Tibial nerve (tissue), 4 donors: Measurements from ENCODE around the gene VMAC. TPM values are rescaled to one million over a fixed set of nuclear protein-coding genes. Genes with fewer than 3 reads are reported as not detected.
"Not testable (repeated sequence)": the region's sequence is repeated elsewhere in the genome, so short reads cannot be mapped to it uniquely, and the experiment has no call there.

Source experiments
- DNase-seq, 2 donors: peaks; one replicate each; pipeline ENCODE4 v3.0.0-alpha.2; 2019; ENCODE audit warnings: low spot score in 2 of 2
- H3K27ac ChIP-seq, 4 donors: fragments of 200-600 bp; sonication (generic) in 3 of 4; one replicate each; pipeline ENCODE4 v1.5.1; 2017 to 2019; ENCODE audit warnings: mild to moderate bottlenecking in 1 of 4
- H3K27me3 ChIP-seq, 2 donors: fragments of 200-600 bp; sonication (generic) in 1 of 2; one replicate each; pipeline versions ENCODE4 v1.5.1 to v1.6.0; 2017 to 2019
- H3K36me3 ChIP-seq, 3 donors: fragments of 200-600 bp; sonication (generic); one replicate each; pipeline ENCODE4 v1.5.1; 2018 to 2019
- H3K4me1 ChIP-seq, 4 donors: fragments of 200-600 bp; sonication (generic) in 3 of 4; one replicate each; pipeline ENCODE4 v1.5.1; 2017 to 2019
- H3K4me3 ChIP-seq, 4 donors: fragments of 200-600 bp; sonication (generic) in 3 of 4; one replicate each; pipeline ENCODE4 v1.5.1; 2017 to 2019; ENCODE audit warnings: mild to moderate bottlenecking in 1 of 4, moderate library complexity in 1 of 4
- H3K9me3 ChIP-seq, 4 donors: fragments of 200-600 bp; sonication (generic) in 3 of 4; one replicate each; pipeline ENCODE4 v1.5.1; 2017 to 2019
- EP300 ChIP-seq, 2 donors: sonication (generic); formaldehyde crosslinking; IDR thresholded peaks; one replicate each; pipeline ENCODE4 v1.6.1; 2017; ENCODE audit warnings: antibody characterized with exemption in 2 of 2, mild to moderate bottlenecking in 1 of 2
- POLR2A ChIP-seq, 2 donors: fragments of 450-650 bp; IDR thresholded peaks; one replicate each; pipeline ENCODE4 v1.6.1; 2017; ENCODE audit warnings: antibody characterized with exemption in 2 of 2, mild to moderate bottlenecking in 2 of 2, moderate library complexity in 2 of 2
- WGBS, 2 donors: methylation state at CpG; one replicate each; pipeline ENCODE4 v1.1.5; 2018; 5-methylcytosine and 5-hydroxymethylcytosine counted together
- total RNA-seq, 4 donors: library from RNA; depleted of rRNA; stranded (reverse); fragments of >200 nt; gene quantifications; one replicate each; pipeline ENCODE4 v1.1.0, GENCODE V29; 2016
- TF ChIP-seq, protein P1 (sequence below), 5 experiments: fragments of 200-600 bp in 3 of 5; fragments of 450-650 bp in 2 of 5; sonication (generic) in 3 of 5; IDR thresholded peaks; one replicate each; pipeline ENCODE4 v1.5.1; 2016 to 2019; ENCODE audit warnings: antibody characterized with exemption in 5 of 5, mild to moderate bottlenecking in 3 of 5, moderate library complexity in 2 of 5

The VMAC gene
- total RNA-seq, 4 donors from 2014 or later: 8.3 to 16.7 (median 13.9) TPM

DNA sequence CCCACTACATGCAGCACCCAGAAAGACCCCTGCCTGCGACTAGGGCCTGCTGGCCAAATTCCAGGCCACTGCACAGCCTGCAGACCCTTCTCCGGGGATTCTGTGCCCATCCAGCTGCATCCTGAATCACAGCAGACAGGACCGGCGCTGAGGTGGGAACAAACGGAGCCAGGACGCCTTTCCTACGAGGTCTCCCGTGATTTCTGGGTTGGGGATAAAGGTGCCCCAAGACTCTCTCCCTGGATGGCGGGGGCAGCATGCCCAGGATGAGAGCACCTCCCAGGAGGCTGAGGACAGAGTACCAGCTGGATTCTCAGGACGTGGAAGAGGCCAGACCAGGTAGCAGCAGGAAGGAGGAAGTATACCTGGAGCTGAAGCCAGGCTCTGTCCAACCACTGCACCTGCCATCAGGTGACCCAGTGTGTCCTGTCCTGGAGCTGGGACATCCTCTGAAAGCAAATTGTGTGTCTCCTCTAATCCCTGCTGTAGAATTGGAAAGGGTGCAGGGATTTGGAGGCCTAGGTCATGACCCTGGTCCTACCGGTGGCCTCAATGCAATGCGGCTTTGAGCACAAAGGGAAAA, 31.0 kb upstream of the VMAC start:
- Histone ChIP-seq H3K27me3 (peaks cover 0 to 31% of the 10 kb centered on the region in 2 donors), H3K36me3 (no peaks in the 10 kb centered on the region), H3K4me3 (no peak overlapping the region), H3K27ac (no peak overlapping the region), H3K4me1 (no peaks in the 10 kb centered on the region), H3K9me3 (no peaks in the 10 kb centered on the region)
- TF ChIP-seq, protein P1, sequence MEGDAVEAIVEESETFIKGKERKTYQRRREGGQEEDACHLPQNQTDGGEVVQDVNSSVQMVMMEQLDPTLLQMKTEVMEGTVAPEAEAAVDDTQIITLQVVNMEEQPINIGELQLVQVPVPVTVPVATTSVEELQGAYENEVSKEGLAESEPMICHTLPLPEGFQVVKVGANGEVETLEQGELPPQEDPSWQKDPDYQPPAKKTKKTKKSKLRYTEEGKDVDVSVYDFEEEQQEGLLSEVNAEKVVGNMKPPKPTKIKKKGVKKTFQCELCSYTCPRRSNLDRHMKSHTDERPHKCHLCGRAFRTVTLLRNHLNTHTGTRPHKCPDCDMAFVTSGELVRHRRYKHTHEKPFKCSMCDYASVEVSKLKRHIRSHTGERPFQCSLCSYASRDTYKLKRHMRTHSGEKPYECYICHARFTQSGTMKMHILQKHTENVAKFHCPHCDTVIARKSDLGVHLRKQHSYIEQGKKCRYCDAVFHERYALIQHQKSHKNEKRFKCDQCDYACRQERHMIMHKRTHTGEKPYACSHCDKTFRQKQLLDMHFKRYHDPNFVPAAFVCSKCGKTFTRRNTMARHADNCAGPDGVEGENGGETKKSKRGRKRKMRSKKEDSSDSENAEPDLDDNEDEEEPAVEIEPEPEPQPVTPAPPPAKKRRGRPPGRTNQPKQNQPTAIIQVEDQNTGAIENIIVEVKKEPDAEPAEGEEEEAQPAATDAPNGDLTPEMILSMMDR (IDR thresholded peaks at IDR 0.05): no peak
- TF ChIP-seq POLR2A (IDR thresholded peaks at IDR 0.05): no peak
- no peak for TF ChIP-seq EP300 (IDR thresholded peaks at IDR 0.05)
- WGBS, 2 donors: 89 to 92% methylated on average over 12 of the region's 12 CpGs
- no peak for DNase-seq

DNA sequence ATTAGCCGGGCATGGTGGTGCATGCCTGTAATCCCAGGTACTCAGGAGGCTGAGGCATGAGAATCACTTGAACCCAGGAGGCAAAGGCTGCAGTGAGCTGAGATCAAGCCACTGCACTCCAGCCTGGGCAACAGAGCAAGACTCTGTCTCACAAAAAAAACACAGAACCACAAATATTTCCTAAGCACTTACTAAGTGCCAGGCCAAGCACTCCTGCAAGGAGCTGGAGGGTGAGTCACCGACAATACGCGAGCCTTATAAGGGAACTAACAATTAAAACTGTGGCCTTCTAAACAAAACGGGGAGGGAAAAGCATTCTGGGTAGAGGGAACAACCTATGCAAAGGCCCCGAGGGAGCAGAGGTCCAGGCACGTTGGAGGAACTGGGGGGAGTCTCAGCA, 30.2 kb upstream of the VMAC start:
- H3K9me3 ChIP-seq, H3K27ac ChIP-seq, H3K4me3 ChIP-seq, H3K4me1 ChIP-seq, H3K36me3 ChIP-seq, DNase-seq: not testable (repeated sequence)
- H3K27me3 ChIP-seq: peaks cover 0 to 39% of the 10 kb centered on the region in 2 donors
- WGBS, 2 donors: 78% methylated on average over 7 of the region's 7 CpGs

- H3K27ac ChIP-seq: no peak overlapping the region
- H3K4me1 ChIP-seq: peaks cover 0 to 12% (median 0%) of the 10 kb centered on the region in 4 donors
- H3K9me3 ChIP-seq: no peaks in the 10 kb centered on the region
- no peak overlapping the region for H3K4me3 ChIP-seq
- H3K27me3 ChIP-seq: peaks cover 0 to 51% of the 10 kb centered on the region in 2 donors
- TF ChIP-seq, protein P1 (IDR thresholded peaks at IDR 0.05): no peak
- no peak for TF ChIP-seq EP300 (IDR thresholded peaks at IDR 0.05)
- no peak for TF ChIP-seq POLR2A (IDR thresholded peaks at IDR 0.05)
- no peaks in the 10 kb centered on the region for H3K36me3 ChIP-seq
- WGBS, 2 donors: 82 to 85% methylated on average over 8 of the region's 8 CpGs
- no peak for DNase-seq
Measured at GRCh38 chr19:5877427-5877826, 27.2 kb upstream of the VMAC start.

- 51 to 53% methylated on average over 9 of the region's 9 CpGs for WGBS, 2 donors
- H3K36me3 ChIP-seq: no peaks in the 10 kb centered on the region
- TF ChIP-seq, protein P1 (IDR thresholded peaks at IDR 0.05): no peak
- TF ChIP-seq EP300 (IDR thresholded peaks at IDR 0.05) (no peak), POLR2A (IDR thresholded peaks at IDR 0.05) (no peak)
- H3K9me3 ChIP-seq: no peaks in the 10 kb centered on the region
- DNase-seq: no peak
- no peak overlapping the region for H3K27ac ChIP-seq
- peaks cover 0 to 51% of the 10 kb centered on the region in 2 donors for H3K27me3 ChIP-seq
- H3K4me1 ChIP-seq: peaks cover 0 to 12% (median 0%) of the 10 kb centered on the region in 4 donors
- no peak overlapping the region for H3K4me3 ChIP-seq
Measured at GRCh38 chr19:5877882-5878281, 26.8 kb upstream of the VMAC start.

- H3K4me1 ChIP-seq: peaks cover 0 to 12% (median 0%) of the 10 kb centered on the region in 4 donors
- no peak overlapping the region for H3K27ac ChIP-seq
Measured at GRCh38 chr19:5880196-5880595, 24.5 kb upstream of the VMAC start.

More at GRCh38 chr19:5880196-5880595, 24.5 kb upstream of the VMAC start:
- no peaks in the 10 kb centered on the region for H3K9me3 ChIP-seq
- TF ChIP-seq, protein P1 (IDR thresholded peaks at IDR 0.05): no peak
- no peak for TF ChIP-seq POLR2A (IDR thresholded peaks at IDR 0.05)
- no peak for DNase-seq
- H3K36me3 ChIP-seq: no peaks in the 10 kb centered on the region
- 32 to 37% methylated on average over 6 of the region's 6 CpGs for WGBS, 2 donors
- peaks cover 0 to 51% of the 10 kb centered on the region in 2 donors for H3K27me3 ChIP-seq
- H3K4me3 ChIP-seq: no peak overlapping the region
